Caco-2 (cell line): Measurements from ENCODE around the gene SAMD4B. TPM values are rescaled to one million over a fixed set of nuclear protein-coding genes. Genes with fewer than 3 reads are reported as not detected.

ENCODE experiments used
- BruUV-seq: library from RNA; stranded (reverse); fragments of 400-500 nt; replicated peaks from 2 replicates; lab custom pipeline; 2021; lab: Mats Ljungman, UMichigan
- CTCF ChIA-PET: fragments of 300-600 bp; sonication (Branson Sonifier 250); formaldehyde crosslinking; loops from one replicate; lab custom pipeline; 2022; ENCODE audit warnings: antibody characterized with exemption; lab: Charles Lee
- POLR2A ChIA-PET: fragments of 300-600 bp; sonication (Branson Sonifier 250); formaldehyde crosslinking; loops from one replicate; lab custom pipeline; 2022; ENCODE audit warnings: antibody characterized with exemption; lab: Charles Lee
- DNase-seq, 2 experiments: peaks; one replicate each; pipeline versions ENCODE4 v3.0.0 to v3.0.0-alpha.2; 2020 to 2022
- H3K27me3 ChIP-seq: replicated peaks from 2 replicates; pipeline ENCODE4 v1.6.0; 2011; ENCODE audit warnings: low read length; ENCODE audit not compliant: control insufficient read depth, insufficient read depth
- H3K36me3 ChIP-seq: 2 replicates; pipeline ENCODE4 v1.5.1; 2011; ENCODE audit warnings: low read length; ENCODE audit not compliant: control insufficient read depth, insufficient read depth
- H3K4me1 ChIP-seq: fragments of 250-450 bp; sonication (Bioruptor Pico); 2 replicates; pipeline ENCODE4 v1.5.1; 2020; ENCODE audit warnings: mild to moderate bottlenecking
- H3K4me3 ChIP-seq: 2 replicates; pipeline ENCODE4 v1.5.1; 2011; ENCODE audit warnings: low read depth, mild to moderate bottlenecking, control low read depth, low read length
- H3K9me3 ChIP-seq: fragments of 250-450 bp; sonication (Bioruptor Pico); 2 replicates; pipeline ENCODE4 v1.5.1; 2020; ENCODE audit warnings: mild to moderate bottlenecking, moderate library complexity
- H3K27ac Mint-ChIP-seq: one replicate; pipeline ENCODE4 v1.8.0; 2022; ENCODE audit warnings: mixed read lengths; ENCODE audit not compliant: unreplicated experiment
- H3K27me3 Mint-ChIP-seq: one replicate; pipeline ENCODE4 v1.8.0; 2022; ENCODE audit warnings: mixed read lengths; ENCODE audit not compliant: insufficient read depth, unreplicated experiment
- H3K36me3 Mint-ChIP-seq: one replicate; pipeline ENCODE4 v1.8.0; 2022; ENCODE audit warnings: mild to moderate bottlenecking, mixed read lengths; ENCODE audit not compliant: insufficient read depth, unreplicated experiment
- H3K4me1 Mint-ChIP-seq: one replicate; pipeline ENCODE4 v1.8.0; 2022; ENCODE audit warnings: low read depth, mixed read lengths; ENCODE audit not compliant: unreplicated experiment
- H3K4me3 Mint-ChIP-seq: one replicate; pipeline ENCODE4 v1.8.0; 2022; ENCODE audit warnings: mild to moderate bottlenecking, moderate library complexity, mixed read lengths; ENCODE audit not compliant: unreplicated experiment
- H3K9me3 Mint-ChIP-seq: one replicate; pipeline ENCODE4 v1.8.0; 2022; ENCODE audit warnings: mixed read lengths; ENCODE audit not compliant: unreplicated experiment
- CTCF ChIP-seq, 2 experiments: fragments of 200-600 bp in 1 of 2; IDR thresholded peaks; 1 replicate in 1 of 2; 2 replicates in 1 of 2; pipeline versions ENCODE4 v1.5.1 to v1.8.0; 2011 to 2022; ENCODE audit warnings: antibody characterized with exemption in 1 of 2, control low read depth in 1 of 2, inconsistent platforms in 1 of 2, low read depth in 1 of 2, low read length in 1 of 2, mild to moderate bottlenecking in 1 of 2, moderate library complexity in 1 of 2; ENCODE audit not compliant: insufficient read depth in 1 of 2, severe bottlenecking in 1 of 2, unreplicated experiment in 1 of 2
- intact Hi-C: fragments of 100-400 bp; cut with micrococcal nuclease; formaldehyde crosslinking; loops from one replicate; pipeline ENCODE4 v1.10.0; 2022; ENCODE audit not compliant: unreplicated experiment
- total RNA-seq: library from RNA; stranded (reverse); gene quantifications from 2 replicates; pipeline ENCODE4 v1.2.3, GENCODE V29; 2022

The SAMD4B gene
- total RNA-seq, 1 experiment from 2014 or later = 132 TPM

DNA sequence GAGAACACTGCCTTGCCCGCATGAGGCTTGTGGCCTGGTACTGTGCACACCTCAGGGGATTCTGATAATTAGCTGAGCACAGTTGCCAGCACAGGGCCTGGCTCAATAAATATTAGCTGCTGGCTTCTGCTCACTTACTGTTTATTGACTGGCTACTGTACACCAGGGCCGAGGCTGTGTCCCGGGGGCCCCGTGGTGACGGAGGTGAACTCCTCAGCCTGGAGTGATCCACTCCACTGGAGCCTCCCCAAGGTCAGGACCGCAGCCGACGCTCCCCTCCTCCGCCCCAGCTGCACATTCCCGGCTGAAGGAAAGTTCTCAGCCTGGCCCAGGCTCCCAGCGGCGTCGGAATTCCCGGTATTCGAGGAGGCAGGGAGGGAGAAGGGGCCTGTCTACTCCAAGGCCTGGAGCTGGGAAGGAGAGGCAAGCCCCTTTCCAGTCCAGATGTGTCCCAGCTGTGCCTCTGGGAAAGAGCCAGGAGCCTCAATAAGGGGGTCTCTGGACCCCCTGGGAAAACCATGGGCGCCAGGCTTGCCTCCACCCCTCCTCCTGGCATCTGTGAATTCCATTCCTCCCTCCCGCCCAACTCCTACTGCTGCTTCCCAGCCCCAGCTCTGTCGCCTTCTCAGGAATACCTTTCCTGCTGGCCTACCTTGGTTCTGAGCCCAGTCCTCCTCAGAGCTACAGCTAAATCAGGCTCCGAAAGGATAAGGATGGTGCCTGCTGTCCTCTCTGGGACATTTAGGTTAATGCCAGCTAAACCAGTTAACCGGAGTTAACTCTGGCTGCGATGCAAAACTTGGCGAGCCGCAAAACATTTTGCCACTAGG lies 86.3 kb downstream of the SAMD4B start:
- POLR2A ChIA-PET = interaction anchor here (0.5 to 1.9 kb wide), 6 partner anchors 7 to 86 kb away, joined by 3 to 34 read pairs (median 5); partner anchors contain the start of genes RPS16, SAMD4B and ZFP36
- no peak overlapping the region for H3K4me3 ChIP-seq
- CTCF ChIA-PET = interaction anchor here (0.6 to 1.7 kb wide), 6 partner anchors 12 to 920 kb away, joined by 3 to 9 read pairs (median 5); partner anchors contain the start of genes C19orf47 and PLD3
- no peaks in the 10 kb centered on the region for H3K27me3 ChIP-seq
- H3K4me3 Mint-ChIP-seq = peak overlapping the region; percentile 51
- H3K36me3 Mint-ChIP-seq = peaks cover 64% of the 10 kb centered on the region
- BruUV-seq = no TSS peak
- peak; percentile 79 to 90 for DNase-seq
- H3K4me1 Mint-ChIP-seq = no peaks in the 10 kb centered on the region
- H3K36me3 ChIP-seq = peaks cover 12% of the 10 kb centered on the region
- H3K9me3 Mint-ChIP-seq = no peaks in the 10 kb centered on the region
- no peaks in the 10 kb centered on the region for H3K27me3 Mint-ChIP-seq
- H3K4me1 ChIP-seq = peaks cover 27% of the 10 kb centered on the region
- H3K27ac Mint-ChIP-seq = peak overlapping the region; percentile 79
- no peak for TF ChIP-seq CTCF (IDR thresholded peaks at IDR 0.05; ENCODE audit: insufficient read depth in 1 of 2, low read depth in 1 of 2, low read length in 1 of 2, severe bottlenecking in 1 of 2, unreplicated experiment in 1 of 2)
- intact Hi-C loops = loop anchor here (1.0 kb wide), 1 partner anchor 16 kb away; the partner anchor contains the start of gene PLEKHG2
- H3K9me3 ChIP-seq = no peaks in the 10 kb centered on the region

GRCh38 chr19:39430675-39431593 lies 88.7 kb downstream of the SAMD4B start:
- peak; percentile 56 to 69 for DNase-seq
- POLR2A ChIA-PET = interaction anchor here (0.9 kb wide), 1 partner anchor 14 kb away, joined by 4 read pairs; the partner anchor contains the start of gene SUPT5H
- Histone ChIP-seq H3K27me3 (no peaks in the 10 kb centered on the region), H3K4me3 (no peak overlapping the region), H3K36me3 (peaks cover 7% of the 10 kb centered on the region), H3K4me1 (peaks cover 38% of the 10 kb centered on the region), H3K9me3 (no peaks in the 10 kb centered on the region)
- peaks cover 7% of the 10 kb centered on the region for H3K4me1 Mint-ChIP-seq
- no peaks in the 10 kb centered on the region for H3K27me3 Mint-ChIP-seq
- no peak overlapping the region for H3K4me3 Mint-ChIP-seq
- CTCF ChIA-PET = interaction anchor here (1.0 kb wide), 1 partner anchor 33 kb away, joined by 3 read pairs; no protein-coding TSS in a partner anchor
- no TSS peak for BruUV-seq
- intact Hi-C loops = no loop called here
- H3K9me3 Mint-ChIP-seq = no peaks in the 10 kb centered on the region
- TF ChIP-seq CTCF (IDR thresholded peaks at IDR 0.05; ENCODE audit: insufficient read depth in 1 of 2, low read depth in 1 of 2, low read length in 1 of 2, severe bottlenecking in 1 of 2, unreplicated experiment in 1 of 2) = no peak
- peaks cover 78% of the 10 kb centered on the region for H3K36me3 Mint-ChIP-seq
- H3K27ac Mint-ChIP-seq = peak overlapping the region; percentile 84

DNA sequence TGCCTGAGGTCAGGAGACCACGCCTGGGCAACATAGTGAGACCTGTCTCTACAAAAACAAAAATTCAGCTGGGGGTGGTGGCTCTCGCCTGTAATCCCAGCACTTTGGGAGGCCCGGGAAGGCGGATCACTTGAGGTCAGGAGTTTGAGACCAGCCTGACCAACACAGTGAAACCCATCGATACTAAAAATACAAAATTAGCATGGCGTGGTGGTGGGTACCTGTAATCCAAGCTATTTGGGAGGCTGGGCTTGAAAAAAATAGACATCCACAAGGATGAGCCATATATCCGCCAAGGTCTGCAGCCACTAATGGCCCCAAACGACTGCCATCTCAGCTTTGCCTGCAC lies 90.4 kb downstream of the SAMD4B start:
- Mint-ChIP-seq H3K4me3 (no peak overlapping the region), H3K27ac (no peak overlapping the region), H3K36me3 (peaks cover 85% of the 10 kb centered on the region), H3K9me3 (no peaks in the 10 kb centered on the region), H3K27me3 (no peaks in the 10 kb centered on the region), H3K4me1 (peaks cover 18% of the 10 kb centered on the region)
- DNase-seq = no peak
- H3K4me1 ChIP-seq = peaks cover 33% of the 10 kb centered on the region
- BruUV-seq = no TSS peak
- peaks cover 7% of the 10 kb centered on the region for H3K36me3 ChIP-seq
- intact Hi-C loops = no loop called here
- H3K9me3 ChIP-seq = no peaks in the 10 kb centered on the region
- no peak for TF ChIP-seq CTCF (IDR thresholded peaks at IDR 0.05; ENCODE audit: insufficient read depth in 1 of 2, low read depth in 1 of 2, low read length in 1 of 2, severe bottlenecking in 1 of 2, unreplicated experiment in 1 of 2)
- no peaks in the 10 kb centered on the region for H3K27me3 ChIP-seq
- CTCF ChIA-PET = no interaction called here
- no peak overlapping the region for H3K4me3 ChIP-seq
- POLR2A ChIA-PET = interaction anchor here (0.6 to 1.1 kb wide), 4 partner anchors 15 to 70 kb away, joined by 3 read pairs; partner anchors contain the start of gene PLEKHG2
